Measurements from ENCODE around the gene ZNF592.

DNA sequence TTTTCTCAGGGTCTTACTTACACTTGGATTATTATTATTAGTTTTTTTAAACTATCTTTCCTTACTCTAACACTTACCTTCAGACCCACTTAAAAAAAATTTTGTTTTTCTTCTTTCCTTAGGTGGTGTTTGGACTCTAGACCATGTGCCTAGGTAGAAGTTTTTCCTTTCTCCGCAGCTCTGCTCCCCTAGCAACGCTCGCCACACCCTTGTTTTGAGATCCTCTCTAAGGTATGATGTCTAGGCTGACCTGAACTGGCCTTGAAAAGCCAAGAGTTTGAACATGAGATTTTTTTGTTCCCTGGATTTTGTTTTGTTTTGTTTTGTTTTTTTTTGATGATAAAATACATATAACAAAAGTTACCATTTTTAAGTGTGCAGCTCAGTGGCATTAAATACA lies 16.2 kb downstream of the ZNF592 start:
- TF ChIP-seq, protein P1, sequence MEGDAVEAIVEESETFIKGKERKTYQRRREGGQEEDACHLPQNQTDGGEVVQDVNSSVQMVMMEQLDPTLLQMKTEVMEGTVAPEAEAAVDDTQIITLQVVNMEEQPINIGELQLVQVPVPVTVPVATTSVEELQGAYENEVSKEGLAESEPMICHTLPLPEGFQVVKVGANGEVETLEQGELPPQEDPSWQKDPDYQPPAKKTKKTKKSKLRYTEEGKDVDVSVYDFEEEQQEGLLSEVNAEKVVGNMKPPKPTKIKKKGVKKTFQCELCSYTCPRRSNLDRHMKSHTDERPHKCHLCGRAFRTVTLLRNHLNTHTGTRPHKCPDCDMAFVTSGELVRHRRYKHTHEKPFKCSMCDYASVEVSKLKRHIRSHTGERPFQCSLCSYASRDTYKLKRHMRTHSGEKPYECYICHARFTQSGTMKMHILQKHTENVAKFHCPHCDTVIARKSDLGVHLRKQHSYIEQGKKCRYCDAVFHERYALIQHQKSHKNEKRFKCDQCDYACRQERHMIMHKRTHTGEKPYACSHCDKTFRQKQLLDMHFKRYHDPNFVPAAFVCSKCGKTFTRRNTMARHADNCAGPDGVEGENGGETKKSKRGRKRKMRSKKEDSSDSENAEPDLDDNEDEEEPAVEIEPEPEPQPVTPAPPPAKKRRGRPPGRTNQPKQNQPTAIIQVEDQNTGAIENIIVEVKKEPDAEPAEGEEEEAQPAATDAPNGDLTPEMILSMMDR (IDR thresholded peaks at IDR 0.05), result no peak
- TF ChIP-seq POLR2A (IDR thresholded peaks at IDR 0.05), result no peak
